Stimulated activated CD8-positive, alpha-beta memory T cell treated with anti-CD3 and anti-CD28 coated beads, Interleukin-4, amount 100 ng/mL, for 4 hours (primary cell): ENCODE data around the gene PTPRJ.

Experiments used
- DNase-seq, 2 donors: peaks; one replicate each; pipeline ENCODE4 v3.0.0-alpha.2; 2020; ENCODE audit warnings: low read depth in 2 of 2, low spot score in 1 of 2

The PTPRJ gene

DNA sequence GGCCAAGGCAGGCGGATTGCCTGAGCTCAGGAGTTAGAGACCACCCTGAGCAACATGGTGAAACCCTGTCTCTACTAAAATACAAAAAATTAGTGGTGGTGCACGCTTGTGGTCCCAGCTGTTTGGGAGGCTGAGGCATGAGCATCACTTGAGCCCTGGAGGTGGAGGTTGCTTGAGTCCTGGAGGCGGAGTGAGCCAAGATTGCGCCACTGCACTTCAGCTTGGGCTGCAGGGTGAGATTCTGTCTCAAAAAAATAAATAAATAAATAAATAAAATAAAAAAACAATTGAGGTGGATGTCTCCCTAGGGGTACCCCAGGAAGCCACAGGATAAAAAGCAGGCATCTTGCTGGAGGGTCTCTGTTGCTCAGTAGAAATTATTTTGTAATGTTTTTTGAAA, 14.1 kb downstream of the PTPRJ start:
- no peak for DNase-seq

DNA sequence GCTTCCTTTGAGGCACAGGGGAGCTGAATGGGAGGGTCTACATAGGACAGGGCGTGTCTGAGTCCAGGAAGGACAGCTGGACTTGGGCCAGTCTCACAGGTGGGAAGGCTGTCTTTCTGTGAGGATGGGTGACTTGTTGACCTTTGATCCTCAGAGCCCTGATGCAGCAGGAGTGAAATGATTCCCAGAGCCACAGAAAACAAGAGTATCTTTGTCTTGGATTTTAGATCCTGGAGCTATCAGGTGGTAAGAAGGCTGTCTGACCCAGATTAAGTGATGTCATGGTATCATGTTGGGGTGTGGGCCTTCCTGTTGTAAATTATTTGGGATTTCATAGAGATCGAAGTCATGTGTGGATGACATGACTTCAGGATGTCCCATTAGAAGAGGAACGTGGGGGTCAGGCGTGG, 15.0 kb downstream of the PTPRJ start:
- no peak for DNase-seq

DNA sequence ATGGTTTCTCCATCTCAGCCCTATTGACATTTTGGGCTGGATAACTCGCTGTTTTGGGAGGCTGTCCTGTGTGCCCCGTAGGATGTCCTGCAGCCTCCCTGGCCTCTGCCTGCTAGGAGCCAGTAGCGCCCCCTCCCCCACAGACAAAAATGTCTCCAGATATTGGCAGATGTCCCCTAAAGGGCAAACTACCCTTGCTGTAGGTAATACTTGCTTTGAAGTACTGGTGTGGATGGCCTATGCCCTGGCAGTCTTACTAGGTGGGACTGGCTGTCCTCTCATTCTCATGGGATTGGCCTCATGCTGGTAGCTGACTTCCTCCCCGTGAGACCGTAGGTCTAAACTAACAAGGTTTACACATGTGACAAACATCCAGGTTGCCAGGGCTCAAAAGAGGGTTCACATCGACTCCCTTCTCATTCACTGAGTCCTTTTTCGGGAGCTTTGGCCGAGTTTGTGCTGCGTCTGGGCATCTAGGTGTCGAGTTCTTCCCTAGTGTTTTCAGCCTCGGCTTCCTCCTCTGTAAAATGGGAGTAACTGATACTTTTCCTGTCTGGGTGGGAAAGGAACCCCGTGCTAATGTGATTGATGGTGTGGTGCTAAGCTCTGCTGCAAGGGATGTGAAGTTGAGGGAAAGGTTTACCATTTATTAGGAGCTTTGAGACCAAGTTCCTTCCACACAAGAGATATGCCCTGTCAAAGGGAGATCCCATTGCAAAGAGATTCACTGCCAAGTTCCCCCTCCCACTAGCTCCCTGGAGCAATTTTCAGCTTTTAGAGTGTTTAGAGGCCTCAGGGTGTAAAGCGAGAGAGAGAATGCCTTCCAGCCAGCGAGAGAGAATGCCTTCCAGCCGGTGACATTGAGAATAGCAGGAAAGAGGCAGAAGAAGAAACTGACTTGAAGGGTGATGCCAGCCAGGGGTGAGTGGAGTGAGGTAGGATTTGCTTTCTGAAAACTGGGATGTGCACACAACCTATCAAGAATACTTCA, 17.0 kb downstream of the PTPRJ start:
- DNase-seq, result no peak

DNA sequence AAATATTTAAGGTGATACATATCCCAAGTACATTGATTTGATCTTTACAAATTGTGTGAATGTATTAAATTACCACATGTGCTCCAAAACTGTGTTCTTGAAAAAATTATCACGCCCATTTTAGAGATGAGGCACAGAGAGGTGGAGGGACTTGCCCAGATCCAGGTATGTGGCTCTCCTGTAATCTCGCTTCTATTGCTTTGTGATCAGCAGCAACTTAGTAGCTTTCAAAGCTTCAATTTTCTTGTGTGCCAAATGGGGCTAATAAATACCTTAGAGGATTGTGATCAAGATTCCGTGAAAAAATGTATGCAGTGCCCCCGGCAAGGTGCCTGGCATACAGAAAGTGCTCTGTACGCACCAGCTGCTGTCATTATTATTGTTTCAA, 18.0 kb downstream of the PTPRJ start:
- DNase-seq, result no peak

DNA sequence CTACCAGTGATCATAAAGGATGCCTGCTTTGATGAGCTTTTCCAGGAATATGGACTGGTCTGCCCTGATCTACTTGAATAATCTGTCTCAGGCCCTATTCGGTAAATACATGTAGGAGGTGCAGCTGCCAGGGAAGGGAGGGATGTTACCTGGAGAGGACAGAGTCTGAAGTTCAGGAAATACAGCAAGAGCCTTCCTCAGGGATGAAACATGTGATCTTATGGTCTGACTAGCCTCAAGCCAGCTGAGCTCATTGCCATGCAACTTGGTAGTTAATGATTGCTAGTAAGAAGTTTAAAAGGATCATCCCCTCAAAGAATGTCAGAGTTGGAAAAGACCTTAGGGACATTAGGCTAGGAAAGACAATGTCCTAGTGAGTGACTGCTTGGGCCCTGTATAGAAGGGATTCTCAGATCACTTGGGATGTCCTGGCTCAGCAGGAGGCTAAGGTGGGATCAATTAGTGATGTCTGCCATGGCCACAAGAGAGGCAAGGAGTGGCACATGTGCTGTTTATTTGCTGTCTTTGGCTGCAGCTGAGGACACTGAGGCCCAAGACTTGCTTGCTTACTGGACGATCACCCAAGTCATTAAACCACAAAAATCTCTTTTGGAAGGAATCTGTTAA, 18.5 kb downstream of the PTPRJ start:
- no peak for DNase-seq

DNA sequence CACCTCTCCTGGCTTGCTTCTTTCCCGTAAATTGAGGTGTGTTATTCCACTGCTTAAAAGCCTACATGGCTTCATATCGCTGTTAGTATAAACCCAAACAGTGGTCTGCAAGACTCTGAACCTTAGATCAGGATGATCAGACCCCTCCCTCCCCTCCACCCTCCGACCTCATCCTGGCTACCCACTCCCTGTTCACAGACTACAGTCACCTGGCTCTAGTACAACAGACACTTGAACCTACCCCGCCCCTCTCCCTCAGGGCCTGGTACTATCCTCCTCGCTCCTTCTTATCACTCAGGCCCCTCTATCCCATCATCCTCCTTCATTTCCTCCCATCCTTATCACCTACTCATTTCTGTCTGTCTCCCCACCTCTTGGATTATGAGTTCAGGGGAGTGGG, 20.1 kb downstream of the PTPRJ start:
- no peak for DNase-seq

DNA sequence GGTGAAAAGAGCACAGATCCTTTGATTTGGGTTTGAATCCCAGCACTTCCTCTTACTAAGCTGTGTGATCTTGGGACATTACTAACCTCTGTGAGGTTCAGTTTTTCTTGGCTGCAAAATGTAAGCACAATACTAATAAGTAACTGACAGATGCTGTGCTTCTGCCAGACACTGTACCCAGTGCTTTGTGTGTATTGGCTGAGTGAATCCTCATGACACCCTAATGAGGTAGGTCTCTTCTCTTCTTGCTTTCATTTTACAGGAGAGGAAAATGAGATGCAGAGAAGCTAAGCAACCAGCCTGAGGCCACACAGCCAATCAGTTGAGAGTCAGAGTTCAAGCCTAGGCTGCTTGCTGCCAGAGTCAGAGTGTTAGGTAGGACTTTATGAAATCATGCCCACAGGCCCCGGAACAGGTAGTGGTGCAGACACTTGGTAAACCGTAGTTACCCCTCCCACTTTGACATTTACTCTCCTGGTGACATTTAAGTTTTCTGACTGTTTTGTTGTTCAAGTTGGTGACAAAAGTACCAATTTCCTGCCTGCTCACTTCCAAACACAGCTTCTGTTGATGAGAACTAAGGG, 21.2 kb downstream of the PTPRJ start:
- peak; percentile 52 to 71 for DNase-seq

DNA sequence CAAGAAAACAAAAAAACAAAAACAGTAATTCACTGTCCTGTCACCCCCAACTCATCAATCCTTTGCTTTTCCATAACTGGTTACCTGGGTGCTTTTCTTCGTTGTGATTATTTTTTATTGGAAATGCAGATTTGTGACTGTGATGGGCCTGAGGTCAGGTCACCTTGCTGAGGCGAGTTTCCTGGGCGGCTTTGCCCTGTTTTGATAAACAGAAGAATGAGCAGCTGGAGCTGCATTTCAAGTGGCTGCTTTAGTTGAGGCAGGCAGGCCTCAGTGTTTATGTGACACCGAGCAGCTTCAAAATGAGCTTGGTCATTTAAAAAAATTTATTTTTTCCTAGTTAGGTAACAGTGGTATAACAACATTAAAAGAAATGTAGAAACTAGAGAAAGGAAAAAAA, 22.2 kb downstream of the PTPRJ start:
- DNase-seq, result no peak

DNA sequence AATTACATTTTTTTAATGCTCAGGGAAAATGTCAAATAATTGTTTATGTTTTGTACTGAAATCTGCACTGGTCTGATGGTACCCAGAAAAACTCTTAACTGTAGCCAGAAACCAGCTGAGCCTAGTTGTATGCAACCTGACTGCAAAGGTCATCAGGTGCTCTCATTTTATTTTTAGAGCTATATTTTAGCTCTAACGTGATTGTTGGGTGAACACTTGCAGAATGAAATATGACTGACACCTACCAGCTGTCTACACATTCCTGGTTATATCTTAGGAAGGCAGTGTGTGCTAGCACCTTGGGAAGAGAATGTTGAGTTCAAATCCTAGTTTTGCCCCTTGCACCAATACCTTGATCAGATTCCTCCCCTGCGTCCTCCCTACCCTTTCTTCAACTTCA, 23.6 kb downstream of the PTPRJ start:
- DNase-seq, result no peak

DNA sequence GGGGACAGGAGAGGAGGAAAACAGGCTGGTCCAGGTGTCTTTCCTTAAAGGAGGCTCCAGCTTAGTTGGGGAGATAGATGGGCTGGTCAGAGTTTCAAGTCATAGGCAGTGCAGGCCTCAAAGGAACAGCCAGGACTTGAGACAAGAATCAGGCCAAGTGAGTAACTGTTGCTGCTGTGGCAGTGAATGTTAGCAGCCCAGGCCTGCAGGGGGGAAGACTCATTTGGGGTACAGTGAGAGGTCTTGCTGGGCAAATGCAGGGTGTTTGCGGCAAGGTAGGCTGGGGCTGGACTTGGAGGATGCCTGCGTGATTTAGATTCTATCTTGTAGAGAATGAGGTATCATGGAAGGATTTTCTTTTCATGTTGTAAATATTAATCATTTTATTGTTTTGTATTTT, 24.1 kb downstream of the PTPRJ start:
- DNase-seq, result no peak

DNA sequence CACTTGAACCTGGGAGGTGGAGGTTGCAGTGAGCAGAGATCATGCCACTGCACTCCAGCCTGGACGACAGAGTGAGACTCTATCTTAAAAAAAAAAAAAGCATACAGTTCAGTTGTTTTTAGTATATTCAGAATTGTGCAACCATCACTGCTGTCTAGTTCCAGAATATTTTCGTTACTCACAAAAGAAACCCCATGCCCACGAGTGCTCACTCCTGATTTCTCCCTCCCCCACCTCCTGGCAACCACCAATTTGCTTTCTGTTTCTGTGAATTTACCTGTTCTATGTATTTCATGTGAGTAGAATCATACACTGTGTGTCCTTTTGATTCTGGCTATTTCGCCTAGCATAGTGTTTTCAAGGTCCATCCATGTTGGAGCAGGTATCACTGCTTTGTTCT, 24.8 kb downstream of the PTPRJ start:
- no peak for DNase-seq

DNA sequence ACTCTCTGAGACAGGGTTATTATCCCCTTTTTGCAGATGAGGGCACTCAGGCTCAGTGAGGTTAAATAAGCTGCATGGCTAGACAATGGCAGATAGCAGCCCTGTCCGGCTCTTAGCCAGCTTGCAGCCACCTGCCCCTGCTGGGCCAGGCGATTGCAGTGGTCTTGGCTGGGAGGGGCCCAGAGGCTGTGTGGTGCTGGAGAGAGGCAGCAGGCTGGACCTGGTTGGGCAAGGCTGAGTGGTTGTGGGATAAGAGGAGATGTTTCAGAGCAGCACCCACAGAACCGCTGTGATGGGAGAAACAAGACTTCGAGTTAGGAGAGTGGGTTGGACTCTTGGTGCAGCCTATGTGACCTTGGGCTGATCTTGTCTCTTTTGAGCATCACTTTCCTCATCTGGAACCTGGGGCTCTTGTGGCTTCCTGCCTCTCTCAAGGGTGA, 25.5 kb downstream of the PTPRJ start:
- no peak for DNase-seq

DNA sequence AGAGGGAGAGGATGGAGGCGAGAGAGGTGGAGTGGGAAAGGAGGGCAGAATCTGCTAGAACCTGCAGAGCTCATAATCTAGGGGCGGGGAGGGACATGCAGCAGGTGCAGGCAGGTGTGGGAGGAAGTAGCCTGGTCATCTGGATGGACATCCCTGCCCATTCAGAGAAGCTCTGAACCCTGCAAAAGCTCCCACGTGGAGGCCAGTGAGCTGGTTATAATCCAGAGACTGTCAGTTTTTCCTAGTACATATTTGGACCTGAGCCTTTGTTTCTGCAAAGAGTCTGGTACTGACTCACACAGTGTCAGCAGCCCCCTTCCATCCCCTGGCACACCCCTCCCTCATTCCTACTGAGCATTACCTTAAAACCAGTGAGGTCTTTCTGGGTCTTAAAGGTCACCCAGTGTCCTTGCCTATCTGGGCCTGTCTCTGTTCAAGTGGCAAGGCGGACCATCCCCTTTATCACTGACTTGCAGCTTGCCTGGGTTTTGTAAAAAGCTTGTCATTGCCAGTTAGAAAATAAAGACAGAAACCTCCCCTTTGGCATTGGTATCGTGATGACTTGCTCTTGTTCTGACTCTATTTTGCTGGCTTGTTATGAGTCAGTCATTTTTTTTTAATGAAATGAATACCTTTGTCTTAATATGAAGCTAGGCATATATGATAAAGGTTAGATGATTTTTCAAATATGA, 26.1 kb downstream of the PTPRJ start:
- no peak for DNase-seq

DNA sequence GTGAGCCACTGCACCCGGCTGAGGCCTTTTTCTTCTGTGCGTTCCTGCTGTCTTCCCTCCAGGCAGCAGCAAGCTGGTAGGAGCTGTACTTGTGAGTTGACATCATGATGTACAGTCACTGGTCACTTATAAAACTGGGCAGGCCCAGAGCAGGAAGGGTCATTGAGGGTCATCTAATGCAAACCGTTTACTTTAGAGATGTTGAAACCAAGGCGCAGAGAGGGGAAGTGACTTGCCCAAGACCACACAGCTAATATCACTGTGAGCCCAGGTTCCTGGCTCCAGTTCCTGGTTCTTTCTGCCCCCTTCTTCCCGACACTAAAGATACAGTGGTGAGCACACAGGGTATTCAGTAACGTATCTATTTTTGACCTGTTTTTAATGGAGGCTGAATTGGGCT, 27.3 kb downstream of the PTPRJ start:
- no peak for DNase-seq

DNA sequence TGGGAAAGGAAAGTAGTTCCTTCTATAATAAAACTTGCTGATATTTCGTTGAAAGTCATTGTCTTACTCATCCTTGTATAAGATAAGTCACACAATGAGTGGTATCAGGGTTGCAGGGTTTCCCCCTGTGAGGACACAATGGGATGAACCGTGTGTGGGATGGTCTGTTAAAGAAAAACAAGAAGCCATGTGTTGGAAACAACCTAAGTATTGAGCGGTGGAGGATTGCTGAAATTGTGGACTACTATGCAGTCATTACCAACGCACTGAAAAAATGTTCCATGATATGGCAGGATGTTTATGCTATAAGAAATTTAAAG, 28.6 kb downstream of the PTPRJ start:
- DNase-seq, result peak in 1 of 2 donors; percentile 27

DNA sequence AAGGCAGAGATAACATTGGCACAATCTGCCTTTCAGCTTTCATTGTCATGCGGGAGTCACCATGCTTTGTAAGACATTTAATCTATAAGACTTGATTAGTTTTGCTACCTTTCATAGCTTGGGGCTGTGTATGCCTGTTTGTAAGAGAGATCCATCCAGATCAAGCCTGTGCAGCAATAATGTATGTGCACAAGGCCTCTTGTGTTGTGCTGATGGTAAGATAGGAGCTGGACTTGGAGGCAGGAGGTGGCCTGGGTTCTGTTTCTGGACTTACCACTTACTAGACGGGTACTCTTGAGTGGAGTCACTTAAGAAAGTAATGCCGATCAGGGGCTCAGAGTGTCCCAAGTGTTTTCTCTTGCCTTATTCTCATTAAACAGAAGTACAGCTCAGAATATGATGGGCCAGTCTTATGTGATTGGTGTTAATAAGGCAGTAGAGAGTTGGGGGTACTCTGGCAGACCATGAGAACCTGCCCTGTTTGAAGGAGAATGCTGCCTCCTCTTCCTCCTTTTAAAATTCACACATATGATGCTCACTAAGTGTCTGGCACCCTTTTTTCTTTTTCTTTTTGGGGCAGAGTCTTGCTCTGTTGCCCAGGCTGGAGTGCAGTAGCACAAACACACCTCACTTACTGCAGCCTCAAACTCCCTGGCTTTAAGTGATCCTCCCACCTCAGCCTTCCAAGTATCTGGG, 30.9 kb downstream of the PTPRJ start:
- no peak for DNase-seq

DNA sequence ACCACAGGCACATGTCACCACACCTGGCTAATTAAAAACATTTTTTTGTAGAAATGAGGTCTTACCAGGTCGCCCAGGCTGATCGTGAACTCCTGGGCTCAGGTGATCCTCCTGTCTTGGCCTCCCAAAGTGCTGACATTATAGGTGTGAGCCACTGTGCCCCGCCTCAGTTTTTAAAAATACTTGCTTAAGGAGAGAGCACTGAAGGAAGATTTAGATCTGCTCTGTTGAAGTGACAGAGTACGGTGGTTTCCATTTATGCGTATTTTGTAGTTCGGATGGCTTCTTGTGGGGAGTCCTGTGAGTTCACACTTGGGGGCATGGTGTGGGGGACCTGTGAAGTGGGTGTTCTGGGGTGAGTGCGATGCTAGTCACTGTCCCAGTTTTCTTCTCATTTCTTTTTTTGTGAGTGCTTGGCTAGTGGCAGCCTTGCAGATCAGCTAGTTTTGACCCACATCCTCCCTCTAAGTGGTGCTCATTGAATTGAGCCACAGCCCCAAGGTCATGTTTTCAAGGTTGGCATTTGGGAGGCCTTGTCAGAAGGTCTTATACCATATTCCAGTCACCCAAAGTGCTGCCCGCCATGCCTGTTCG, 31.5 kb downstream of the PTPRJ start:
- DNase-seq, result peak in 1 of 2 donors; percentile 60

DNA sequence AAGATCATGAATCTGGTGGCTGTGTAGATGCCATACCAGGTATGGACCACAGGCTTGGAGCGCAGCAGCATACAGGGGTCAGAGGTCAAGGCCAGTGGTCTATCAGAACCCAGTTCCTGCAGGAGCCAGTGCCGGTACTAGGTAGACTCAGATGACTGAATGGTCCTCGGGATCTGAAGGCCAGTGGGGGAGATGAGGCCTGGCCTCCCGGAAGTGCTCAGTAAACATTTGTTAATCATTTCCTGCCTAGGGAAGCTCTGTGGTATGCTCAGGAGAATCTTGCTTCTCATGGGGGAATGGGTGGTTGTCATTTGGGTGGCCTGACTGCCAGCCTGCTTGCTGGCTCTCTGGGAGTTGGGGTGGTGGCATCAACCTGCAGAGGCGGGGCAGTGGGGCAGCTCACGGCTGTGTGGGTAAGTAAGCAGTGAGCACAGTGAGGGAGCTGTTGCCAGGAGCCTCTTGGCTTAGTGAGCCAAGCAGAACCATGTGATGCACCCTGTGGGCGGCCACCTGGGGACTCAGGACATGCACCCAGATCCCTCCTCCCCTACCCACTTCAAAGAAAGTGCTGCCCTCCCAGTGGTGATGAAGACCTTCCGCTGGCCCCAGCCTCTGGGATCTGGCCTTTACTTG, 33.0 kb downstream of the PTPRJ start:
- peak in 1 of 2 donors; percentile 44 for DNase-seq

DNA sequence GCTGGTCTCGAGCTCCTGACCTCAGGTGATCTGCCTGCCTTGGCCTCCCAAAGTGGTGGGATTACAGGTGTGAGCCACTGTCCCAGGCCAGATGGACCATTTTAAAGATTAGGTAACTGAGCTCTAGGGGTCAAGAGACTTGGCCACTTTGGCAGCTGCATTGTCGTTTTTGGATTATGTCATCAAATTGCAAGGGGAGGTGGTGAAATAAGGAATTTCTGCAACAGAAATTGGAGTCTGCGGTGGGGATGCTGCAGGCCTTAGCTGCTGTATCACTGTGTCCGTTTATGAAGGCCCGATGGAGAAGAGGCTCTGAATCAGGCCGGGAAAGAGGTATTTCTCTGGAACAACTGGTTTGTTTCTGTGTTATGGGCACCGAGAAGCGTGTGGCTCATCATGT, 34.6 kb downstream of the PTPRJ start:
- no peak for DNase-seq

DNA sequence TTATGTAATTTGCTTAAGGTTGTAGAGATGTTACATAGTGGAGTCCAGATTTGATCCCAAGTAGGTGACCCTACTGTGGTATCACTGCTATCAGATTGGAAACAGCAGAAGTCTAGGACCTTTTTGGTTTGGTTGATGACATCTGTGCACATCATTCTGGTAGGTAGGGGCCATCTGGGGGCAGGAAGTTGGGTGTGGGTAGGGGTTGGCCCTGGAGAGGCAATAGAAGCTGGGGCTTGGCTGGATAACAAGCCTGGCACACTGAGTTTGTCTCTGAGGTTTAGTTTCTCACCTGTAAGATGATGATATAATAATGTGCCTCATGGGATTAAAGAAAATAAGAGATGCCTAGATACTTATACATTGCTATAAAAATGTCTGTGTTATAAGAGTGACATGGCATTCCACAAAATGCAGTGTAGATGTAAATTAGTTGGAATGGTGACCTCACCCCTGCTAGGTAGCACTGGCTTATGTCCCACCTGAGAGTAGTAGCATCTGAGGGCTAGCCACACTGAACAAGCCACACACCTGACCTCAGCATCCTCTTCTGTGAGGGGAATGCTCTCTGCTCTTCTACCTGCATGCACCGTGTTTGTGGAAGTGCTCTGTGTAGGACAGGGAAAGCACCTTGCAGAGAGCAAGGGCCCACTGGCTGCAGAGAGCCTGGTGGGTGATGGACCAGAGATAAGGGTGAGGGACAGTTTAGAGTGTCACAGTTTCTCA, 36.9 kb downstream of the PTPRJ start:
- no peak for DNase-seq
